ENCODE data around the gene NCOR1. TPM values are rescaled to one million over a fixed set of nuclear protein-coding genes. Genes with fewer than 3 reads are reported as not detected.

Gene NCOR1
- total RNA-seq, 1 experiment from 2014 or later, result 83.8 TPM

- CTCF ChIA-PET, result no interaction called here
- intact Hi-C loops (cut with micrococcal nuclease; ENCODE audit: unreplicated experiment), result no loop called here
- DNase-seq (ENCODE audit: low read depth, low spot score), result no peak
- in situ Hi-C loops (cut with HindIII; ENCODE audit: low pct_unique_long_range_greater_than_20kb, low sequenced_read_pairs), result no loop called here
- no peak for ATAC-seq
- no peaks in the 10 kb centered on the region for H3K9me3 ChIP-seq (ENCODE audit: control insufficient read depth, insufficient read depth, low read depth, low read length)
- no TSS peak for BruUV-seq (replicated peaks)
- TF ChIP-seq POLR2AphosphoS5 (IDR thresholded peaks at IDR 0.05; ENCODE audit: low read depth, low read length) (no peak), SIN3A (IDR thresholded peaks at IDR 0.05; ENCODE audit: borderline replicate concordance, insufficient read depth, low read depth, low read length) (no peak), TCF7L2 (IDR thresholded peaks at IDR 0.05; ENCODE audit: low read depth, low read length) (no peak)
- TF ChIP-seq, protein P1, sequence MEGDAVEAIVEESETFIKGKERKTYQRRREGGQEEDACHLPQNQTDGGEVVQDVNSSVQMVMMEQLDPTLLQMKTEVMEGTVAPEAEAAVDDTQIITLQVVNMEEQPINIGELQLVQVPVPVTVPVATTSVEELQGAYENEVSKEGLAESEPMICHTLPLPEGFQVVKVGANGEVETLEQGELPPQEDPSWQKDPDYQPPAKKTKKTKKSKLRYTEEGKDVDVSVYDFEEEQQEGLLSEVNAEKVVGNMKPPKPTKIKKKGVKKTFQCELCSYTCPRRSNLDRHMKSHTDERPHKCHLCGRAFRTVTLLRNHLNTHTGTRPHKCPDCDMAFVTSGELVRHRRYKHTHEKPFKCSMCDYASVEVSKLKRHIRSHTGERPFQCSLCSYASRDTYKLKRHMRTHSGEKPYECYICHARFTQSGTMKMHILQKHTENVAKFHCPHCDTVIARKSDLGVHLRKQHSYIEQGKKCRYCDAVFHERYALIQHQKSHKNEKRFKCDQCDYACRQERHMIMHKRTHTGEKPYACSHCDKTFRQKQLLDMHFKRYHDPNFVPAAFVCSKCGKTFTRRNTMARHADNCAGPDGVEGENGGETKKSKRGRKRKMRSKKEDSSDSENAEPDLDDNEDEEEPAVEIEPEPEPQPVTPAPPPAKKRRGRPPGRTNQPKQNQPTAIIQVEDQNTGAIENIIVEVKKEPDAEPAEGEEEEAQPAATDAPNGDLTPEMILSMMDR (IDR thresholded peaks at IDR 0.05), result no peak
- TF ChIP-seq, protein P2, sequence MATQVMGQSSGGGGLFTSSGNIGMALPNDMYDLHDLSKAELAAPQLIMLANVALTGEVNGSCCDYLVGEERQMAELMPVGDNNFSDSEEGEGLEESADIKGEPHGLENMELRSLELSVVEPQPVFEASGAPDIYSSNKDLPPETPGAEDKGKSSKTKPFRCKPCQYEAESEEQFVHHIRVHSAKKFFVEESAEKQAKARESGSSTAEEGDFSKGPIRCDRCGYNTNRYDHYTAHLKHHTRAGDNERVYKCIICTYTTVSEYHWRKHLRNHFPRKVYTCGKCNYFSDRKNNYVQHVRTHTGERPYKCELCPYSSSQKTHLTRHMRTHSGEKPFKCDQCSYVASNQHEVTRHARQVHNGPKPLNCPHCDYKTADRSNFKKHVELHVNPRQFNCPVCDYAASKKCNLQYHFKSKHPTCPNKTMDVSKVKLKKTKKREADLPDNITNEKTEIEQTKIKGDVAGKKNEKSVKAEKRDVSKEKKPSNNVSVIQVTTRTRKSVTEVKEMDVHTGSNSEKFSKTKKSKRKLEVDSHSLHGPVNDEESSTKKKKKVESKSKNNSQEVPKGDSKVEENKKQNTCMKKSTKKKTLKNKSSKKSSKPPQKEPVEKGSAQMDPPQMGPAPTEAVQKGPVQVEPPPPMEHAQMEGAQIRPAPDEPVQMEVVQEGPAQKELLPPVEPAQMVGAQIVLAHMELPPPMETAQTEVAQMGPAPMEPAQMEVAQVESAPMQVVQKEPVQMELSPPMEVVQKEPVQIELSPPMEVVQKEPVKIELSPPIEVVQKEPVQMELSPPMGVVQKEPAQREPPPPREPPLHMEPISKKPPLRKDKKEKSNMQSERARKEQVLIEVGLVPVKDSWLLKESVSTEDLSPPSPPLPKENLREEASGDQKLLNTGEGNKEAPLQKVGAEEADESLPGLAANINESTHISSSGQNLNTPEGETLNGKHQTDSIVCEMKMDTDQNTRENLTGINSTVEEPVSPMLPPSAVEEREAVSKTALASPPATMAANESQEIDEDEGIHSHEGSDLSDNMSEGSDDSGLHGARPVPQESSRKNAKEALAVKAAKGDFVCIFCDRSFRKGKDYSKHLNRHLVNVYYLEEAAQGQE (IDR thresholded peaks at IDR 0.05; ENCODE audit: insufficient read depth in 1 of 2, low read depth in 2 of 2, low read length in 1 of 2), result no peak
- POLR2A ChIA-PET, result no interaction called here
- H3K27me3 ChIP-seq (ENCODE audit: control insufficient read depth, insufficient read depth, low read length), result no peaks in the 10 kb centered on the region
- H3K4me3 ChIP-seq (ENCODE audit: low read depth in 2 of 2, low read length in 2 of 2), result no peak overlapping the region
- H3K27ac ChIP-seq (ENCODE audit: low read length), result no peak overlapping the region
- H3K4me1 ChIP-seq (ENCODE audit: control insufficient read depth, insufficient read depth, low read length), result no peaks in the 10 kb centered on the region; the same call in 1 of the 2 replicates
- peaks cover 14% of the 10 kb centered on the region for H3K36me3 ChIP-seq (ENCODE audit: control insufficient read depth, insufficient read depth, low read length)
These were observed 130.2 kb downstream of the NCOR1 start for GRCh38 chr17:16085066-16085699.

DNA sequence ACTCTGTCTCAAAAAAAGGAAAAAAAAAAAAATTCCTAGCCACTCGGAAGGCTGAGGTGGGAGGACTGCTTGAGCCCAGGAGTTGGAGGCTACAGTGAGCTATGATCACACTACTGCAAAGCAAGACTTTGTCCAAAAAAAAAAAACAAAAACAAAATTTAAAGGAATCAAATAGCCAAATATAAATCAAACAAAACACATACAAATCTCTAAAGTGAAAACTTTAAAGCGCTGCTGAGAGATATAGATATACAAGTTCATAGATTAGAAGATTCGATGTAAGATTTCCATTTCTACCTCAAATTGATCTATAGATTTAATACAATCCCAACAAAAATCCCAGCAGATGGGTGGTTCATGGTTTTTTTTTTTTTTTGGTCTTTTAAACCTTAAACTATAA lies 132.1 kb downstream of the NCOR1 start:
- ATAC-seq (no peak), DNase-seq (ENCODE audit: low read depth, low spot score) (no peak)
- in situ Hi-C loops (cut with HindIII; ENCODE audit: low pct_unique_long_range_greater_than_20kb, low sequenced_read_pairs), result no loop called here
- Histone ChIP-seq H3K4me1 (ENCODE audit: control insufficient read depth, insufficient read depth, low read length) (no peaks in the 10 kb centered on the region; the same call in 1 of the 2 replicates), H3K4me3 (ENCODE audit: low read depth in 2 of 2, low read length in 2 of 2) (no peak overlapping the region), H3K36me3 (ENCODE audit: control insufficient read depth, insufficient read depth, low read length) (peaks cover 18% of the 10 kb centered on the region), H3K9me3 (ENCODE audit: control insufficient read depth, insufficient read depth, low read depth, low read length) (no peaks in the 10 kb centered on the region), H3K27me3 (ENCODE audit: control insufficient read depth, insufficient read depth, low read length) (no peaks in the 10 kb centered on the region), H3K27ac (ENCODE audit: low read length) (no peak overlapping the region)
- POLR2A ChIA-PET, result no interaction called here
- CTCF ChIA-PET, result no interaction called here
- no peak for TF ChIP-seq TCF7L2 (IDR thresholded peaks at IDR 0.05; ENCODE audit: low read depth, low read length)
- no peak for TF ChIP-seq SIN3A (IDR thresholded peaks at IDR 0.05; ENCODE audit: borderline replicate concordance, insufficient read depth, low read depth, low read length)
- TF ChIP-seq, protein P2 (IDR thresholded peaks at IDR 0.05; ENCODE audit: insufficient read depth in 1 of 2, low read depth in 2 of 2, low read length in 1 of 2), result no peak
- TF ChIP-seq, protein P1 (IDR thresholded peaks at IDR 0.05), result no peak
- TF ChIP-seq POLR2AphosphoS5 (IDR thresholded peaks at IDR 0.05; ENCODE audit: low read depth, low read length), result no peak
- intact Hi-C loops (cut with micrococcal nuclease; ENCODE audit: unreplicated experiment), result no loop called here
- BruUV-seq (replicated peaks), result no TSS peak
